HEK293T (cell line): ENCODE measurements around the gene AQP2.

Experiments used
- FOXA1 ChIP-seq: fragments of 450-650 bp; IDR thresholded peaks from 2 replicates; pipeline ENCODE4 v1.6.1; 2016; ENCODE audit warnings: mild to moderate bottlenecking
- NFRKB ChIP-seq: fragments of 450-650 bp; IDR thresholded peaks from 2 replicates; pipeline ENCODE4 v1.6.1; 2016; ENCODE audit warnings: mild to moderate bottlenecking, moderate library complexity
- SP1 ChIP-seq: fragments of 450-650 bp; IDR thresholded peaks from 2 replicates; pipeline ENCODE4 v1.6.1; 2017
- SUZ12 ChIP-seq: fragments of 450-650 bp; IDR thresholded peaks from 2 replicates; pipeline ENCODE4 v1.6.1; 2016; ENCODE audit warnings: mild to moderate bottlenecking
- TF ChIP-seq, protein P1 (sequence below): fragments of 450-650 bp; IDR thresholded peaks from 2 replicates; pipeline ENCODE4 v1.6.1; 2016

GRCh38 chr12:49921299-49921698 lies 29.2 kb upstream of the AQP2 start:
- TF ChIP-seq, protein P1, sequence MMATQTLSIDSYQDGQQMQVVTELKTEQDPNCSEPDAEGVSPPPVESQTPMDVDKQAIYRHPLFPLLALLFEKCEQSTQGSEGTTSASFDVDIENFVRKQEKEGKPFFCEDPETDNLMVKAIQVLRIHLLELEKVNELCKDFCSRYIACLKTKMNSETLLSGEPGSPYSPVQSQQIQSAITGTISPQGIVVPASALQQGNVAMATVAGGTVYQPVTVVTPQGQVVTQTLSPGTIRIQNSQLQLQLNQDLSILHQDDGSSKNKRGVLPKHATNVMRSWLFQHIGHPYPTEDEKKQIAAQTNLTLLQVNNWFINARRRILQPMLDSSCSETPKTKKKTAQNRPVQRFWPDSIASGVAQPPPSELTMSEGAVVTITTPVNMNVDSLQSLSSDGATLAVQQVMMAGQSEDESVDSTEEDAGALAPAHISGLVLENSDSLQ: no peak
- no peak for TF ChIP-seq SP1
- no peak for TF ChIP-seq SUZ12
- no peak for TF ChIP-seq NFRKB
- TF ChIP-seq FOXA1: no peak
